GM21526 (cell line): ENCODE results near the gene EFCAB8.

Experiments
- ATAC-seq: cut with Tn5 transposase; IDR thresholded peaks from one replicate; pipeline ENCODE4 v1.9.1; 2021; ENCODE audit warnings: moderate library complexity; ENCODE audit not compliant: unreplicated experiment, low FRiP score

Gene EFCAB8

DNA sequence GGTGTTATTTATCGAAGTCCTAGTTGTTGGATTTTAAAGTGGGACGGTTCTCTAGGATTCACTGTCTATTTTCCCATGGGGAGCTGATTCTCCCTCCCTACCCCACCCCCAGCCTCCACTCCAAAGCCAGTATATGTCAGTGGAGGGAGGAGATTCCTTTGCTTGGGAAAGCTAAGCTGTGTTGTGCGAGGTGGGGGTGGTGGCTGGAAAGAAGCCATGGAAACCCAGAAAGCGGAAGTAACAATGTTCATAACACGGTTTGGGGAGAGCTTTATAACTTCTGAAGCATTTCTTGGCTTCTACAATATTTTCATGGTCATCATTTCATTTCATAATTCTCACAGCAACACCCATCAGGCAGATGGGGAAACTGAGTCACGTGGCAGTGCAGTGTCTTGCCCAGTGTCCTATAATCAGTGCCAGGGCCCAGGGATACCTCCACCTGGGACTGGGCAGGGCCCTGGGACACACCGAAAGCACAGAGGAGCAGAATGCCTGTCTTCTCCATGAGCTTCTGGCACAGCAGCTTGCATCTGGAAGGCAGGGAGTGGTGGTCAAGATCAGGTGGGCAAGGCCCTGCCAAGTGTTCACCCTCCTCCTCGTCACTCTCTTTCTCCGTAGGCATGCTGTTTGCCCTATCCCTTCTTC, 141.0 kb downstream of the EFCAB8 start:
- no peak for ATAC-seq

DNA sequence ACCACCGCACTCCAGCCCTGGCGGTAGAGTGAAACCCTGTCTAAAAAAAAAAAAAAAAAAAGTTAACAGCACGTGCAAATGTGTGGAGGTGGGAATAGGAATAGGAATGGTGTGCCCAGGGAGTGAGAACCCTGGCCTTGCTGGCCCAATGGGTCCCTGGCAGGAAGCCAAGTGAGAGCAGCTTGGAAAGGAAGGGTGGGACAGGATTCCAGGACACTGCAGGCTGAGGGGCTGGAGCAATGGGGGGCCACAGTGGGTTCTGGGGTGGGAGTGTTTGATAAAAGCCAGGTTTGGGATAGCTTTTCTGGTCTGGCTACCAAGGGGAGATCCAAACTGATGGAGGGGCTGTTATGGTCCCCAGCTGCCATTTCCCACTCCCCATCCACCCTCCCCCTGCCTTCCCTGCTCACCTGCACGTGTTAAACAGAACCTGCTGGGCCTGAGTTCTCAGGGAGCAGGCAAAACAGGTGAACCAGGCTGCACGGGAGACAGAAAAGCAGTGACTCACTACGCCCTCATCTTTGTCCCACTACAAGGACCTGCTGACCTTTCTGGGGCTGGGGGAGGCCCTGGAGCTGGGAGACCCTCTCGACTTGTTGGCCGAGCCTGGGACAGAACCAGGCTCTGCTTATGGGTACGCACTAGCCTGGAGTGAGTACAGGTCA, 142.2 kb downstream of the EFCAB8 start:
- no peak for ATAC-seq

DNA sequence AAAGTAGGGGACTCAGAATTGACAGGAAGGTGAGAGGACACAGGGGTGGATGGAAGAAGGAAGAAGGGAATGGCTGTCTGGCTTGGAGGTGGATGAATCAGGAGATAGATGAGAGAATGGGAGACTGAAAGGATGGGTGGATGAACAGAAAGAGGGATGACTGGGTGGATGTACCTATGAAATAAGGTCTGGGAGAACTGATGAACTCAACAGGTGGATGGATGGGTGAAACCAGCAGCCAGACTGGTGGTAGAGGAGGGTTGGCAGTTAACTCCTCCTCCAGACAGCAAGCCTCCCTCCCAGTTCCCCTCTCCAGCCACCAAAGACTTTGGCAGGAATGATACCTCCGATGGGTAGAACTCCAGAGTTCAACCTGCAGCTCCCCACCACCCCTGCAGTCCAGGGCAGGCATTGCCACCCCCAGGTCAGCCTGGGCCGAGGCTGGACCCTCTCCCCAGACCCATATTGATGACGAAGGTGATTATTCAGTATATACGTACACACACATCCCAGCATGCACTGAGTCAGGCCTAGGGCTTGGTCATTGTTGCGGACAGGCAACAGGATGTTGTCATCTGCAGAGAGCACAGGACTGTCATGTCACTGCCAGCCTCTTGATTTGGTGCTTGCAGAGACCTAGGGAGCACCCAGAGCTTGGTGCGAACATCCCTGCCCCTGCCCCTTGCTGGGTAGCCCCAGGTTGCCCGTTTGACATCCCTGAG, 143.5 kb downstream of the EFCAB8 start:
- ATAC-seq: no peak

GRCh38 chr20:33004141-33004751, 145.5 kb downstream of the EFCAB8 start, which contains the start of gene SUN5:
Gene SUN5, minus strand, starts transcription at chr20:33004433. Its CDS starts 93 bp downstream, at chr20:33004340.
- ATAC-seq: no peak

DNA sequence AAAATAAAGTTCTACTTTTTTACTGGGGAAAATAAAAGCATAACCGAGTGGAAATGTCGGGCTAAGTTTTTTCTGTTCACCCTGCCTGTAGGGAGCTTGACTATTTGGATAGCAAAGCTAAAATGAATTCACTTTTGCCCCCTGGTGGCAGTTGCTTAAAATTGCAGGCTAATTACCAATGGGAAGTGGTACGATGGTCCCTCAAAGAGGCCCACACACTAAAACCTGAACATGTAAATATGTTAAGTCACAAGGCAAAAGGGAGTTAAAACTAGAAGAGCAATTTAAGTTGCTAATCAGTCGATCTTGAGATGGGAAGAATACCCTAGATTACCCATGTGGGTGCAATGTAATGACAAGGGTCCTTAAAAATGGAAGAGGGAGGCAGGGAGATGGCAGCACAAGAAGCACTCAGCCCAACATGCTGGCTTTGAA, 146.4 kb downstream of the EFCAB8 start:
- ATAC-seq: no peak

DNA sequence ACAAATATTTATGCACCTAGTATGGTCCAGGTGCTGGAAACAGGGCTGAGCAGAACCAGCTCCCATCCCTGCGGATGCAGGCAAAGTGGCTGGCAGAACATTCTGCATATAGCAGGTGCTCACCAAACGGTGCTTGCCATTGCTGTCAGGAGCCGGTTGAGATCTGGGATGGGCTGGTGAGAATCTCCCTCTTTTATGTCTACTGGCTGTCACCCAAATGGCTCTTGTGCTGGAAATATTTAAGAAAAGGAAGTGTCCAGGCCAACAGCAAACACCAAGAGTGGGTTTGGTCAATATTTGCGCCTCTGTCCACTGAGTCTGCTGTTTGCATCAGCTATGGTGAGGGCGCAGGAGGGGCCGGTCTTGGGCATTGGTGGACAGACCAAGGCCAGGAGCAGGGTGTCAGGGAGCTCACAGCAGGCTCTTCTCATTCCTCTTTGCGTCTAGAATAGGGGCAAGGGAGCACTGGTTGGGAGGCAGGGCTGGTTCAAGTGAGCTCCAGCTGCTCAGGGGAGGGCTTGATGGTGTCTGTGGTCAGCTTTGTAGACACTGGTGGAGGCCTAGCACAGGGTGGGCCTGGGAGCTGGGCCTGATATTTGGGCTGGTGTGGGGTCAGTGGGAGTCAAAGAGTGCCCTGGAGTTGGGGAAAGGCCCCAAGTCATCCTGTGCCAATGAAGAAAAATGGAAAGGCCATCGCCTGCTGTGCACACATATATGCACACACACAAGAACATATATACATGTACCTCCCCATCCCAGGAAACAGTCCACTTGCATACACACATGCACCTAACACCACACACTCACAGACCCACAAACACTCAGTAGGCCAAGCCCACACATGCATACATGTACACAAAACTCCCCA, 147.4 kb downstream of the EFCAB8 start:
- ATAC-seq: no peak

DNA sequence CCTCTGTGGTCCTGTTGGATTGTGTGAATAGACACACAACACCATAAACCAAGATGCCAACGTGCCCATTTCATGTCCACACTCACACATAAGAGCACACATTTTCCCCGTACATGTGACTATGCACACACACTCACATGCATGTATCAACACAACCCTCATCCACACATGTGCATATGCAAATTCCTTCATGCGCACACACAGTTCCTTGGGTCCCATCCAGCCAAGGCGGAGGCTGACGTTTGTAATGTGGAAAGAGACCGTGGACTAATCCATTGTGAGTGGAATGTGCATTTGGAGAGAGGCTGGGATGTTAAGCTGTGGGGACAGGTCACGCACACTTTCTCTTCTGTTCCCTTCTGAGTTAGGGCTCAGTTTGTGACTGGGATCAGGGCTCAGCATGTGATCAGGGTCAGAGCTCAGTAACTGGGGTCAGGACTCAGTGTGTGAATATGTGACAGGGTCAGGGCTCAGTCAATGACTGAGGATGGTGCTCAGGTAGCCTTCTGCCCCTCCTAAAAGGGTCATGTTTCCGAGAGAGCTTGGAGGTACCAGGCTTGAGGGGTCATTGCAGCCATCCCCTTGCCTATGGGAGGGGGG, 148.2 kb downstream of the EFCAB8 start:
- no peak for ATAC-seq

DNA sequence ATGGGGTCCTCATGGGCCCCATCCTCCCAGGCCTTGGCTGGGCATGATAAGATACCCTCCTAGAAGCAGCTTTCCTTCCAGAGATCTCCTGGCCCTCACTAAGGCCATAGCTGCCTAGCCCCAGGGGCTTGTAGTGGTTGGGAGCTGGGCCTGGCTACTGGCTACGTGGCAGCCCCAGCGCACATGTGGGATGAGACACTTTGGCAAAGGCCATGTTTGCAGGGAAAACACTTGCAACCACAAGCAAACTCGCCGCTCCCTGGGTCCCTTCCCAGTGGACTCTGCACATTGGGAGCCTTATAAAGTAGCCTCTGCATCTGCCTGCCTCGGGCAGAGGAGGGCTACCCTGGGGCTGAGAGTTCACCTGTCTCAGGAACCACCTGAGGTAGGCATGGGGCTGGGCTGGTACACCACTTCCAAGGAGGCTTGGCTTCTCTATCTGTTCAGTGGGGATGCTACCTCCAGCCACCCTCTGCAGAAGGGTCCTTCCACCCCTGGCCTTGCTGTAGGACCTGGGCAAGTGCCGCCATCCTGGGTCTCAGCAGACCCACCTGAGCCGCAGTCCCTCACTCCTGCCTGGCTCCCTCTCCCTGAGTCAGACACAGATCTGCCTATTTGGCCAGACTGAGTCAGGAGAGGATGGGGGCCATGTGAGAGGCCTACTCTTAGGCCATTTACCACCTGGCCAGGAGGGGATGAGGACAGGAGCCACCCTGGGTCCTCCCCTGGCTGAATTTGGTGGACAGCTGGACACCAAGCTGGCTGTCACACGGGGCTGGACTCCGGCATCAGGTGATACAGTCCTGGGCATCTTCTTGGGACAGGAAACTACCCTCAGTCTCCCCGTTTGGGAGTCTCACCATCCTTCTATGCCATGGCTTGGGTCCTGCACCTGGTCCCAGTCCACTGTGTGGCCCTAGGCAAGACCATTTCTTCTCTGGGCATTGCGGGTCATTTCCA, 148.9 kb downstream of the EFCAB8 start, which contains the start of gene BPIFB2:
Gene BPIFB2, plus strand, starts transcription at position 329 of the 960 bp plus-strand sequence. CDS start 871 bp downstream, outside the sequence.
- ATAC-seq: no peak

DNA sequence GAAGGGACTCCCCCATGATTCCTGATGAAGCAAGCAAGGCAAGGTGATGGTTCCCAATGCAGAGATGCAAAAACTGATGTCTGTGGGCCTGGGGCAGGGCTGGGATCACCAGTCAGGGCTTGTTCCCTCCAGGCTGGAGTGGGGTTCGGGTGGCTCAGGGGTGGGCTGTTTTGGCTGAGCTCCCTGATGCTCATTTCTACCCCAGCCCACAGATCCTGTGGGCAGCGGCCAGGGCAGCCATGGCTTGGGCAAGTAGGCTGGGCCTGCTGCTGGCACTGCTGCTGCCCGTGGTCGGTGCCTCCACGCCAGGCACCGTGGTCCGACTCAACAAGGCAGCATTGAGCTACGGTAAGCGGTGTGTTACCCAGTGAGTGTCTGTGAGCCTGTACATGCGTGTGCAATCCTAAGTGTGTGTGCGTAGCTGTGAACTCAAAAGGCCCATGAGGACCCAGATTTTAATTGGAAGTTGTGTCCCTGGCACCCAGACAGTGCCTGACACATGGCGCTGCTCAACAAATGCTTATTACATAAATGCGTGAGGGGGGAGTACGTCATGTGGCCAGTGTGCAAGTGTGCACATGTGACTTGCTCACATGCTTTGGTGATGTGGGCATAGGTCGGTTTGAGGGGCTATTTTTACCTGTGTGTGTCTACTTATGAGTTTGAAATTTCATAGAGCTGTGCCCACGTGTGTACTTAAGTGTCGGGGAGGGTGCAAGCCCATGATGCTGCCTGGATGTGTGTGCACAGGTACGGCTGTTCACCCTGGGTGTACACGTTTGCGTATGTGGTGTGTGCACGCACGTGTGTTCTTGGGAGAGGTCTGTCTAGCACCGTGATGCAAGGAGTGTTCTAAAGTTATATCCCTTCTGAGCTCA, 149.9 kb downstream of the EFCAB8 start:
- no peak for ATAC-seq

- ATAC-seq: no peak
Observed at GRCh38 chr20:33009214-33010132, 150.8 kb downstream of the EFCAB8 start.

DNA sequence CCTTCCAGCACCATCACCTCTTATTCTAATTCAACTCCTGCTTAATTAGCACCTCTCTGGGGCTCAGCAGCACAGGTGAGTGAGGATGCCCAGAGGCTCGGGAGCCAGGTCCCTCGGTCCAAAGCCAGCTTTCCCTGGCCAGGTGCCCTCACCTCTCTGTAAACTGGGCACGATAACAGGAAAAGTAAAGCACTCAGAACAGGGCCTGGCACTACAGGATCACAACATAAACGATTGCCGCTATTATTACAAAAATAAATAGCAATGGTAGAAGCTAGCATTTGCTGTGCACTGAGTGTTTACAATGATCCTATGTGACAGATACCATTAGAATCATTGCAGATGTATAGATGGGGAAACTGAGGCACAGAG, 151.4 kb downstream of the EFCAB8 start:
- ATAC-seq: no peak

GRCh38 chr20:33010674-33011449, 152.1 kb downstream of the EFCAB8 start:
- ATAC-seq: no peak
